ES-I3 (cell line): ENCODE measurements around the gene MYO1E.

Experiments used
- H3K36me3 ChIP-seq: 2 replicates; pipeline ENCODE4 v1.6.1; 2013; ENCODE audit warnings: mild to moderate bottlenecking, low read length, control low read depth, moderate library complexity; ENCODE audit not compliant: insufficient read depth
- H3K4me1 ChIP-seq: 2 replicates; pipeline ENCODE4 v1.6.1; 2013; ENCODE audit warnings: mild to moderate bottlenecking, control low read depth, low read length; ENCODE audit not compliant: insufficient read depth
- H3K9ac ChIP-seq: 2 replicates; pipeline ENCODE4 v1.6.1; 2013; ENCODE audit warnings: low read depth, mild to moderate bottlenecking, low read length, moderate library complexity
- H3K9me3 ChIP-seq: 2 replicates; pipeline ENCODE4 v1.6.1; 2013; ENCODE audit warnings: mild to moderate bottlenecking, low read length, moderate library complexity; ENCODE audit not compliant: control insufficient read depth, insufficient read depth

MYO1E gene

GRCh38 chr15:59274126-59274970 lies 98.3 kb downstream of the MYO1E start:
- no peaks in the 10 kb centered on the region; the same call in 1 of the 2 replicates for H3K36me3 ChIP-seq
- H3K4me1 ChIP-seq, result peaks cover 12% of the 10 kb centered on the region; the same call in 1 of the 2 replicates
- no peak overlapping the region for H3K9ac ChIP-seq
- no peaks in the 10 kb centered on the region for H3K9me3 ChIP-seq

GRCh38 chr15:59273234-59273633 lies 99.4 kb downstream of the MYO1E start:
- Histone ChIP-seq H3K9ac (no peak overlapping the region), H3K4me1 (peaks cover 15% of the 10 kb centered on the region; the same call in 1 of the 2 replicates)

GRCh38 chr15:59271595-59272201 lies 101.0 kb downstream of the MYO1E start:
- Histone ChIP-seq H3K9ac (no peak overlapping the region), H3K4me1 (peaks cover 18% of the 10 kb centered on the region), H3K9me3 (no peaks in the 10 kb centered on the region), H3K36me3 (no peaks in the 10 kb centered on the region; the same call in 1 of the 2 replicates)

More at GRCh38 chr15:59273234-59273633, 99.4 kb downstream of the MYO1E start:
- H3K9me3 ChIP-seq, result no peaks in the 10 kb centered on the region
- no peaks in the 10 kb centered on the region; the same call in 1 of the 2 replicates for H3K36me3 ChIP-seq

DNA sequence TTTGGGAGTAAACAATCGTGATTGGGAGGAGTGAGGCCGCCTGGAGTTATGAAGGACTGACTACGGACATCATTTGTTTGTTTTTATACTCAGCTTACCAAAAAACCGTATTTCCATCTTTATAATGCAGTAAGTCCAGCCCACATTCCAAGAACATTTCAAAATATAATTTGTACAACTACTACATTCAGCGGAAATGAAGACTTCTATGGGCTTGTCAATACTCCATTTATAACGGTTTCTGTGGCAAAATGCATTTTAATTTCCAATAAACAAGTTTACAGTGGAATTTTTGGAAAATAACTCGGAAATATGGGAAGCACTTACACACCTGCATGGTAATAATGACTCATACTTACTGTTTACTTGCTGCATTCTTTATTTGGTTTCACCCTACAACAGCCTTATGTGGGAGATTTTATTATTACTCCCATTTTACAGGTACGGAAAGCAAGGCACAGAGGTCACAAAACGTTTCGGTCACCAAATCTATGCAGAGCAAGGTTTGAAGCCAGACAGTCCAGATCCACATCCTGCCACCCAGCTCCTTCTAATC lies 103.7 kb downstream of the MYO1E start:
- Histone ChIP-seq H3K4me1 (peaks cover 5% of the 10 kb centered on the region; the same call in 1 of the 2 replicates), H3K9me3 (no peaks in the 10 kb centered on the region), H3K36me3 (no peaks in the 10 kb centered on the region; the same call in 1 of the 2 replicates), H3K9ac (no peak overlapping the region)

DNA sequence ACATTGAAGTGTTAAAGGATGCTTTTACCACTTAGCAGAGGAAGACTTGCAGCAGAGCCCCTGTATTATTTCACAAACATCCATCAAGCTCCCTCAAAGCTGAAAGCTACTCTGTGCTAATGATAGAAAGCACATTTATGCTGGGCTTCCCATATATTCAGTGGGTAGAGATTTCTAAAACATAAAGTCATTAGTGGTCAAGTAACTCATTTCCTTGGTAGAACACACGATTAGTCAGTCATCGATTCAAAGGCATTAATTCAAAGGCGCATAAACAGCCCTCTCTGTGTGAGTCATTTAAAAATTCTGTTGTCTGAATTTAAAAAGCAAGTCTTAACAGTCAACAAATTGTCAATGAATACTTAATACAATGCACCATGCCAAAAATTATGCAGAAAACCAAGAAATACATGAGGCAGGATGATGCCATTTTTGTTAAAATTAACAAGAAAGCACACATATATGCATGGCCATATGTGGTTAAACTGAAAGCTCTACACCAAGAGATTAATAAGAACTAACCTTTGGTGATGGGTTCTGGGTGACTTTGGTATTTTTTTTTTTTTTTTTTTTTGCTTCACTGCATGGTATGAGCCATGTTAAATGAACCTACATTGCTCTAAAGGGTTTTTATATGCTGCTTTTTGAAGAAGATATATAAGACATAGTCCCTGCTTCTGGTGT lies 104.4 kb downstream of the MYO1E start:
- Histone ChIP-seq H3K4me1 (peaks cover 5% of the 10 kb centered on the region; the same call in 1 of the 2 replicates), H3K36me3 (no peaks in the 10 kb centered on the region; the same call in 1 of the 2 replicates), H3K9me3 (no peaks in the 10 kb centered on the region), H3K9ac (no peak overlapping the region)

GRCh38 chr15:59266028-59266427 lies 106.6 kb downstream of the MYO1E start:
- no peaks in the 10 kb centered on the region; the same call in 1 of the 2 replicates for H3K36me3 ChIP-seq
- H3K9ac ChIP-seq, result no peak overlapping the region
- H3K4me1 ChIP-seq, result peaks cover 5% of the 10 kb centered on the region; the same call in 1 of the 2 replicates

GRCh38 chr15:59262316-59262715 lies 110.4 kb downstream of the MYO1E start:
- Histone ChIP-seq H3K9ac (no peak overlapping the region), H3K9me3 (no peaks in the 10 kb centered on the region), H3K36me3 (no peaks in the 10 kb centered on the region), H3K4me1 (no peaks in the 10 kb centered on the region)

More at GRCh38 chr15:59266028-59266427, 106.6 kb downstream of the MYO1E start:
- H3K9me3 ChIP-seq, result no peaks in the 10 kb centered on the region

DNA sequence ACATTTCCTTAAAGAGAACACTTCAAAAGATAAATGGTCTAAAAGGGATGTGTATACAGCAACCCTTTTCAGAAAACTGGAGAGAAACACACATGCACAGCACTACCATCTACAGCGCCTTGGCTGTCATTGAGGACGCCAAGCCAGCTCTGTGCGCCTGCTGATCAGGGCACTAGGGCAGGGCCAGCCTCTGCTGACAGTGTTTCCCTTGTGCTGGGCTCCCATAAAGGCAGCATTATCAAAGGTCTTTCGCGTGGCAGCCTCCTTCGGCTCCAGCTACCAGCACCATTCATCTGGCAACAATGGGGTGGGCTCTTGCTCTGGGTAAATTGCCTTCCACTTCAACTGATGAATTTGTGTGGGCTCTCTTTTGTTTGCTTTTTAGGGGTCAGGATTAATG lies 112.6 kb downstream of the MYO1E start:
- no peaks in the 10 kb centered on the region; the same call in 1 of the 2 replicates for H3K36me3 ChIP-seq
- H3K9ac ChIP-seq, result no peak overlapping the region
- no peaks in the 10 kb centered on the region for H3K4me1 ChIP-seq
- H3K9me3 ChIP-seq, result no peaks in the 10 kb centered on the region

- Histone ChIP-seq H3K9me3 (no peaks in the 10 kb centered on the region), H3K4me1 (no peaks in the 10 kb centered on the region), H3K36me3 (no peaks in the 10 kb centered on the region; the same call in 1 of the 2 replicates), H3K9ac (no peak overlapping the region)
Observed at GRCh38 chr15:59259137-59259943, 113.3 kb downstream of the MYO1E start.

DNA sequence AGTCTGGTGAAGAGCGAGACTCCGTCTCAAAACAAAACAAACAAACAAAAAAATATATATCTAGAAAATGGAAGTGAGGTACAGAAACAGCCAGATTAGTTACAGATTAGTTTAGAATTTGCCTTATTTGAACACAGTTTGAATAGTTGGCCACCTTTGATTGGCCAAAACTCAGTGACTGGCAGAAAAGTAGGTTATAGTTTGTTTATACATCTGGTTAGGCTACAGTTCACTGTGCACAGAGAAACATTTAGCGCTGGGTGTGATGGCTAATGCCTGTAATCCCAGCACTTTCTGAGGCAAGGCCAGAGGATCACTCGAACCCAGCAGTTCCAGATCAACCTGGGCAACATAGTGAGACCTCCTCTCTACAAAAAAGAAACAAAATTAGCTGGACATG lies 114.4 kb downstream of the MYO1E start:
- Histone ChIP-seq H3K4me1 (no peaks in the 10 kb centered on the region), H3K9me3 (no peaks in the 10 kb centered on the region), H3K9ac (no peak overlapping the region), H3K36me3 (no peaks in the 10 kb centered on the region; the same call in 1 of the 2 replicates)

GRCh38 chr15:59257140-59257539 lies 115.5 kb downstream of the MYO1E start:
- no peaks in the 10 kb centered on the region; the same call in 1 of the 2 replicates for H3K36me3 ChIP-seq
- H3K4me1 ChIP-seq, result no peaks in the 10 kb centered on the region
- no peaks in the 10 kb centered on the region for H3K9me3 ChIP-seq
- no peak overlapping the region for H3K9ac ChIP-seq

DNA sequence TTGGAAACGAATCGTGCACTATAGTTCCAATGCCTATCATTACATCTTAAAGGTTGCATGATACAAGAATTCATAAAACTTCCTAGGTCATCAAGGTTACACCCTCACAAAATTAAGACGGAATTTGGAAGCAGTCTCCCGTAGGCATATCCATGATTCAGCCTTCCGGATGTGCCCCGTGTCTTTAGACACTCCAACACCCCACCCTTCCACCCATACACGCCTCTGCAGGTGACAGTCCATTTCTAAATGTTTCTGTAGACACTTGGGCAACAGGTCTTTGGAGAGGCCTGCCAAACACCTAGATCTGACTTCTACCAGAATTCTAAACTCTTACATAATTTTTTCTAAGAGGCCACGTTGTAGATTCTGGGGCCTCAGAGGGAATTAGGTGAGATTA lies 116.2 kb downstream of the MYO1E start:
- no peaks in the 10 kb centered on the region; the same call in 1 of the 2 replicates for H3K36me3 ChIP-seq
- H3K4me1 ChIP-seq, result no peaks in the 10 kb centered on the region
- H3K9me3 ChIP-seq, result no peaks in the 10 kb centered on the region
- no peak overlapping the region for H3K9ac ChIP-seq

GRCh38 chr15:59255680-59256336 lies 116.9 kb downstream of the MYO1E start:
- H3K9ac ChIP-seq, result no peak overlapping the region
- H3K36me3 ChIP-seq, result no peaks in the 10 kb centered on the region; the same call in 1 of the 2 replicates
- H3K9me3 ChIP-seq, result no peaks in the 10 kb centered on the region
- no peaks in the 10 kb centered on the region for H3K4me1 ChIP-seq
